HG02840 (cell line): ENCODE results near the gene NUDT9.

Experiments used
- ATAC-seq: cut with Tn5 transposase; IDR thresholded peaks from one replicate; pipeline ENCODE4 v1.9.1; 2021; ENCODE audit warnings: mild to moderate bottlenecking, moderate library complexity, moderate number of reproducible peaks; ENCODE audit not compliant: unreplicated experiment, low FRiP score

The NUDT9 gene

GRCh38 chr4:87500092-87500462 is 77.7 kb downstream of the NUDT9 start:
- peak; percentile 32 for ATAC-seq

GRCh38 chr4:87502580-87503238 is 80.3 kb downstream of the NUDT9 start:
- ATAC-seq, result no peak

- ATAC-seq, result no peak
Measured at GRCh38 chr4:87505862-87506261, 83.5 kb downstream of the NUDT9 start.

- no peak for ATAC-seq
Measured at GRCh38 chr4:87506974-87507701, 84.8 kb downstream of the NUDT9 start.
